ENCODE measurements around the gene ACTL7B.

ACTL7B gene

GRCh38 chr9:108874058-108874788 is 18.4 kb upstream of the ACTL7B start:
- no peak overlapping the region for H3K27ac ChIP-seq
- DNase-seq (ENCODE audit: low read depth, low spot score): no peak

- peak overlapping the region; percentile 83 for H3K27ac ChIP-seq
- DNase-seq (ENCODE audit: low read depth, low spot score): no peak
These were observed 13.4 kb upstream of the ACTL7B start for GRCh38 chr9:108869092-108869725.

- no peak for DNase-seq (ENCODE audit: low read depth, low spot score)
- H3K27ac ChIP-seq: no peak overlapping the region
These were observed 12.0 kb upstream of the ACTL7B start for GRCh38 chr9:108867829-108868228.

GRCh38 chr9:108867116-108867515 is 11.3 kb upstream of the ACTL7B start:
- H3K27ac ChIP-seq: no peak overlapping the region
- DNase-seq (ENCODE audit: low read depth, low spot score): no peak

GRCh38 chr9:108866001-108866420 is 10.2 kb upstream of the ACTL7B start:
- no peak overlapping the region for H3K27ac ChIP-seq
- DNase-seq (ENCODE audit: low read depth, low spot score): no peak

GRCh38 chr9:108865037-108865436 is 9.3 kb upstream of the ACTL7B start:
- H3K27ac ChIP-seq: no peak overlapping the region
- no peak for DNase-seq (ENCODE audit: low read depth, low spot score)

GRCh38 chr9:108864446-108864845 is 8.7 kb upstream of the ACTL7B start:
- no peak overlapping the region for H3K27ac ChIP-seq
- no peak for DNase-seq (ENCODE audit: low read depth, low spot score)

GRCh38 chr9:108863891-108864290 is 8.1 kb upstream of the ACTL7B start:
- no peak overlapping the region for H3K27ac ChIP-seq
- DNase-seq (ENCODE audit: low read depth, low spot score): no peak

GRCh38 chr9:108861997-108862396 is 6.2 kb upstream of the ACTL7B start, which contains the start of gene ACTL7A:
Gene ACTL7A (plus strand): TSS chr9:108862266. CDS start chr9:108862323, 57 bp downstream.
- H3K27ac ChIP-seq: no peak within 1 kb of the TSS
- no peak for DNase-seq (ENCODE audit: low read depth, low spot score)

GRCh38 chr9:108861464-108861863 is 5.7 kb upstream of the ACTL7B start:
- no peak for DNase-seq (ENCODE audit: low read depth, low spot score)

GRCh38 chr9:108860764-108861163 is 5.0 kb upstream of the ACTL7B start:
- no peak for DNase-seq (ENCODE audit: low read depth, low spot score)

More at GRCh38 chr9:108861464-108861863, 5.7 kb upstream of the ACTL7B start:
- no peak overlapping the region for H3K27ac ChIP-seq

GRCh38 chr9:108860354-108860753 is 4.6 kb upstream of the ACTL7B start:
- peak overlapping the region; percentile 56 for H3K27ac ChIP-seq
- DNase-seq (ENCODE audit: low read depth, low spot score): no peak

More at GRCh38 chr9:108860764-108861163, 5.0 kb upstream of the ACTL7B start:
- peak overlapping the region; percentile 56 for H3K27ac ChIP-seq

GRCh38 chr9:108859459-108860114 is 3.8 kb upstream of the ACTL7B start:
- peak; percentile 53 for DNase-seq (ENCODE audit: low read depth, low spot score)

GRCh38 chr9:108857572-108857971 is 1.8 kb upstream of the ACTL7B start:
- DNase-seq (ENCODE audit: low read depth, low spot score): no peak
- H3K27ac ChIP-seq: no peak overlapping the region

More at GRCh38 chr9:108859459-108860114, 3.8 kb upstream of the ACTL7B start:
- H3K27ac ChIP-seq: peak overlapping the region; percentile 56

GRCh38 chr9:108855529-108855886 is 278 bp downstream of the ACTL7B start:
- DNase-seq (ENCODE audit: low read depth, low spot score): no peak
- no peak overlapping the region for H3K27ac ChIP-seq

GRCh38 chr9:108854641-108855528 is 901 bp downstream of the ACTL7B start:
- no peak for DNase-seq (ENCODE audit: low read depth, low spot score)
- no peak overlapping the region for H3K27ac ChIP-seq

GRCh38 chr9:108854094-108854493 is 1.7 kb downstream of the ACTL7B start:
- no peak for DNase-seq (ENCODE audit: low read depth, low spot score)
- no peak overlapping the region for H3K27ac ChIP-seq

- no peak overlapping the region for H3K27ac ChIP-seq
- DNase-seq (ENCODE audit: low read depth, low spot score): no peak
These were observed 3.7 kb downstream of the ACTL7B start for GRCh38 chr9:108852079-108852478.

GRCh38 chr9:108851138-108851537 is 4.6 kb downstream of the ACTL7B start:
- DNase-seq (ENCODE audit: low read depth, low spot score): no peak
- no peak overlapping the region for H3K27ac ChIP-seq

GRCh38 chr9:108850293-108850897 is 5.4 kb downstream of the ACTL7B start:
- no peak for DNase-seq (ENCODE audit: low read depth, low spot score)

More at GRCh38 chr9:108850293-108850897, 5.4 kb downstream of the ACTL7B start:
- H3K27ac ChIP-seq: no peak overlapping the region
